ENCODE measurements around the gene RNF14.
A peak's percentile ranks its signal among the peaks of the same experiment; 100 is the strongest.

RNF14 gene

GRCh38 chr5:141973871-141974595 is 5.1 kb downstream of the RNF14 start:
- ATAC-seq (replicated peaks) (no peak), DNase-seq (no peak)
- H3K27ac Mint-ChIP-seq: no peak overlapping the region
- H3K36me3 Mint-ChIP-seq (ENCODE audit: insufficient read depth): peaks cover 56% of the 10 kb centered on the region
- no peaks in the 10 kb centered on the region for H3K27me3 Mint-ChIP-seq
- no peaks in the 10 kb centered on the region for H3K9me3 Mint-ChIP-seq
- no peak overlapping the region for H3K4me3 Mint-ChIP-seq
- peaks cover 13 to 28% of the 10 kb centered on the region in 2 donors for H3K4me1 Mint-ChIP-seq (ENCODE audit: low read depth in 2 of 2)

GRCh38 chr5:141976176-141976575 is 7.3 kb downstream of the RNF14 start:
- H3K9me3 Mint-ChIP-seq: no peaks in the 10 kb centered on the region
- DNase-seq: no peak
- H3K27ac Mint-ChIP-seq: peak overlapping the region in 1 of 2 donors; percentile 20
- peaks cover 2 to 11% of the 10 kb centered on the region in 2 donors for H3K4me1 Mint-ChIP-seq (ENCODE audit: low read depth in 2 of 2)
- no peaks in the 10 kb centered on the region for H3K27me3 Mint-ChIP-seq
- H3K36me3 Mint-ChIP-seq (ENCODE audit: insufficient read depth): peaks cover 66% of the 10 kb centered on the region
- no peak overlapping the region for H3K4me3 Mint-ChIP-seq
- ATAC-seq (replicated peaks): no peak

- no peak overlapping the region for H3K4me3 Mint-ChIP-seq
- no peaks in the 10 kb centered on the region for H3K9me3 Mint-ChIP-seq
- H3K36me3 Mint-ChIP-seq (ENCODE audit: insufficient read depth): peaks cover 65% of the 10 kb centered on the region
- no peak for ATAC-seq (replicated peaks)
- no peak for DNase-seq
- H3K27me3 Mint-ChIP-seq: no peaks in the 10 kb centered on the region
- peaks cover 2 to 11% of the 10 kb centered on the region in 2 donors for H3K4me1 Mint-ChIP-seq (ENCODE audit: low read depth in 2 of 2)
- H3K27ac Mint-ChIP-seq: no peak overlapping the region
Observed at GRCh38 chr5:141978389-141978788, 9.5 kb downstream of the RNF14 start.

- no peak overlapping the region for H3K4me3 Mint-ChIP-seq
- no peaks in the 10 kb centered on the region for H3K27me3 Mint-ChIP-seq
- DNase-seq: no peak
- ATAC-seq (replicated peaks): no peak
- no peaks in the 10 kb centered on the region for H3K4me1 Mint-ChIP-seq (ENCODE audit: low read depth in 2 of 2)
- peak overlapping the region in 1 of 2 donors; percentile 4 for H3K27ac Mint-ChIP-seq
- H3K9me3 Mint-ChIP-seq: no peaks in the 10 kb centered on the region
- H3K36me3 Mint-ChIP-seq (ENCODE audit: insufficient read depth): peaks cover 72% of the 10 kb centered on the region
Observed at GRCh38 chr5:141982626-141983025, 13.7 kb downstream of the RNF14 start.

- no peak for ATAC-seq (replicated peaks)
- H3K4me3 Mint-ChIP-seq: no peak overlapping the region
- no peak for DNase-seq
- peaks cover 73% of the 10 kb centered on the region for H3K36me3 Mint-ChIP-seq (ENCODE audit: insufficient read depth)
- no peaks in the 10 kb centered on the region for H3K9me3 Mint-ChIP-seq
- no peaks in the 10 kb centered on the region for H3K4me1 Mint-ChIP-seq (ENCODE audit: low read depth in 2 of 2)
- H3K27ac Mint-ChIP-seq: peak overlapping the region in 1 of 2 donors; percentile 3
- H3K27me3 Mint-ChIP-seq: no peaks in the 10 kb centered on the region
Observed at GRCh38 chr5:141986072-141986471, 17.2 kb downstream of the RNF14 start.

GRCh38 chr5:141989720-141990119 is 20.8 kb downstream of the RNF14 start:
- ATAC-seq (replicated peaks): no peak
- H3K27ac Mint-ChIP-seq: no peak overlapping the region
- peaks cover 58% of the 10 kb centered on the region for H3K36me3 Mint-ChIP-seq (ENCODE audit: insufficient read depth)
- no peak overlapping the region for H3K4me3 Mint-ChIP-seq
- H3K27me3 Mint-ChIP-seq: no peaks in the 10 kb centered on the region
- DNase-seq: no peak
- H3K4me1 Mint-ChIP-seq (ENCODE audit: low read depth in 2 of 2): no peaks in the 10 kb centered on the region
- no peaks in the 10 kb centered on the region for H3K9me3 Mint-ChIP-seq

GRCh38 chr5:141992349-141992963 is 23.6 kb downstream of the RNF14 start:
- H3K9me3 Mint-ChIP-seq: no peaks in the 10 kb centered on the region
- peak; percentile 77 to 80 (median 78) for DNase-seq
- H3K27me3 Mint-ChIP-seq: no peaks in the 10 kb centered on the region
- H3K4me1 Mint-ChIP-seq (ENCODE audit: low read depth in 2 of 2): no peaks in the 10 kb centered on the region
- H3K36me3 Mint-ChIP-seq (ENCODE audit: insufficient read depth): peaks cover 35% of the 10 kb centered on the region
- H3K27ac Mint-ChIP-seq: no peak overlapping the region
- peak; percentile 84 for ATAC-seq (replicated peaks)
- H3K4me3 Mint-ChIP-seq: no peak overlapping the region

- no peaks in the 10 kb centered on the region for H3K27me3 Mint-ChIP-seq
- ATAC-seq (replicated peaks) (no peak), DNase-seq (no peak)
- H3K4me3 Mint-ChIP-seq: no peak overlapping the region
- peak overlapping the region; percentile 20 to 62 for H3K27ac Mint-ChIP-seq
- H3K9me3 Mint-ChIP-seq: no peaks in the 10 kb centered on the region
- no peaks in the 10 kb centered on the region for H3K4me1 Mint-ChIP-seq (ENCODE audit: low read depth in 2 of 2)
- H3K36me3 Mint-ChIP-seq (ENCODE audit: insufficient read depth): peaks cover 24% of the 10 kb centered on the region
Observed at GRCh38 chr5:141994511-141995136, 25.7 kb downstream of the RNF14 start.

- ATAC-seq (replicated peaks) (no peak), DNase-seq (no peak)
- Mint-ChIP-seq H3K36me3 (ENCODE audit: insufficient read depth) (peaks cover 21% of the 10 kb centered on the region), H3K4me3 (no peak overlapping the region), H3K27me3 (no peaks in the 10 kb centered on the region), H3K27ac (peak overlapping the region in 1 of 2 donors; percentile 62), H3K9me3 (no peaks in the 10 kb centered on the region), H3K4me1 (ENCODE audit: low read depth in 2 of 2) (no peaks in the 10 kb centered on the region)
Observed at GRCh38 chr5:141995656-141996055, 26.8 kb downstream of the RNF14 start.

- no peak for ATAC-seq (replicated peaks)
- no peaks in the 10 kb centered on the region for H3K4me1 Mint-ChIP-seq (ENCODE audit: low read depth in 2 of 2)
- no peak overlapping the region for H3K4me3 Mint-ChIP-seq
- H3K9me3 Mint-ChIP-seq: no peaks in the 10 kb centered on the region
- H3K36me3 Mint-ChIP-seq (ENCODE audit: insufficient read depth): peaks cover 20% of the 10 kb centered on the region
- H3K27me3 Mint-ChIP-seq: no peaks in the 10 kb centered on the region
- no peak for DNase-seq
- H3K27ac Mint-ChIP-seq: peak overlapping the region; percentile 2 to 38
Observed at GRCh38 chr5:141997358-141997960, 28.6 kb downstream of the RNF14 start.

GRCh38 chr5:142000173-142000572 is 31.3 kb downstream of the RNF14 start:
- Mint-ChIP-seq H3K27ac (peak overlapping the region in 1 of 2 donors; percentile 81), H3K4me1 (ENCODE audit: low read depth in 2 of 2) (peaks cover 0 to 6% of the 10 kb centered on the region in 2 donors), H3K27me3 (no peaks in the 10 kb centered on the region), H3K4me3 (no peak overlapping the region), H3K36me3 (ENCODE audit: insufficient read depth) (peaks cover 9% of the 10 kb centered on the region), H3K9me3 (no peaks in the 10 kb centered on the region)
- DNase-seq (no peak), ATAC-seq (replicated peaks) (no peak)

GRCh38 chr5:142000704-142001484 is 32.0 kb downstream of the RNF14 start:
- Mint-ChIP-seq H3K27me3 (no peaks in the 10 kb centered on the region), H3K9me3 (no peaks in the 10 kb centered on the region), H3K27ac (peak overlapping the region in 1 of 2 donors; percentile 81), H3K36me3 (ENCODE audit: insufficient read depth) (peaks cover 15% of the 10 kb centered on the region), H3K4me3 (no peak overlapping the region), H3K4me1 (ENCODE audit: low read depth in 2 of 2) (peaks cover under 1 to 9% of the 10 kb centered on the region in 2 donors)
- DNase-seq: no peak
- ATAC-seq (replicated peaks): no peak

- H3K4me3 Mint-ChIP-seq: no peak overlapping the region
- ATAC-seq (replicated peaks): no peak
Observed at GRCh38 chr5:142003266-142003800, 34.4 kb downstream of the RNF14 start.

More at GRCh38 chr5:142003266-142003800, 34.4 kb downstream of the RNF14 start:
- Mint-ChIP-seq H3K4me1 (ENCODE audit: low read depth in 2 of 2) (peaks cover 24 to 28% of the 10 kb centered on the region in 2 donors), H3K27ac (peak overlapping the region in 1 of 2 donors; percentile 77), H3K27me3 (no peaks in the 10 kb centered on the region), H3K36me3 (ENCODE audit: insufficient read depth) (peaks cover 15% of the 10 kb centered on the region), H3K9me3 (no peaks in the 10 kb centered on the region)
- no peak for DNase-seq

Data from effector memory CD8-positive, alpha-beta T cell (primary cell).